ENCODE data around the gene PSMD13.

- TF ChIP-seq MEIS2 (CRISPR knock-in tag; IDR thresholded peaks at IDR 0.05), result no peak
- TF ChIP-seq PREB (CRISPR knock-in tag; IDR thresholded peaks at IDR 0.05), result no peak
- no peak for TF ChIP-seq ZFP36 (IDR thresholded peaks at IDR 0.05; ENCODE audit: borderline replicate concordance, low read depth, low read length, partially characterized antibody)
Measured at GRCh38 chr11:293852-294661, 57.3 kb downstream of the PSMD13 start.

Data from HepG2 (cell line).